Lower lobe of right lung (tissue), 2 donors: ENCODE measurements around the gene ACKR3. TPM values are rescaled to one million over a fixed set of nuclear protein-coding genes. Genes with fewer than 3 reads are reported as not detected.

Experiments
- ATAC-seq, 2 donors: fragments of 200-7000 bp; cut with Tn5 transposase; one replicate each; pipeline ENCODE4 v1.9.1; 2020 to 2022; ENCODE audit warnings: mild to moderate bottlenecking in 2 of 2, moderate library complexity in 2 of 2
- DNase-seq: peaks from one replicate; pipeline ENCODE4 v3.0.0-alpha.2; 2020
- H3K27ac ChIP-seq: fragments of 200-600 bp; one replicate; pipeline ENCODE4 v1.8.0; 2022
- H3K27me3 ChIP-seq: fragments of 200-600 bp; one replicate; pipeline ENCODE4 v1.8.0; 2022; ENCODE audit warnings: low read depth
- H3K36me3 ChIP-seq: fragments of 200-600 bp; one replicate; pipeline ENCODE4 v1.8.0; 2022; ENCODE audit warnings: mild to moderate bottlenecking
- H3K4me1 ChIP-seq: fragments of 200-600 bp; one replicate; pipeline ENCODE4 v1.8.0; 2022
- H3K4me3 ChIP-seq: fragments of 200-600 bp; one replicate; pipeline ENCODE4 v1.8.0; 2022; ENCODE audit warnings: mild to moderate bottlenecking
- H3K9me3 ChIP-seq: fragments of 200-600 bp; one replicate; pipeline ENCODE4 v1.8.0; 2022
- intact Hi-C: fragments of 100-400 bp; cut with DNase I; formaldehyde crosslinking; loops from one replicate; pipeline ENCODE4 v1.11.0; 2022
- total RNA-seq: library from RNA; stranded (reverse); fragmentation: NEBNext Ultra II Directional; extraction: Animal tissue kit (Norgen Biotek cat#: 25700); gene quantifications from one replicate; pipeline ENCODE4 v1.2.1, GENCODE V29; 2021
- TF ChIP-seq, protein P1 (sequence below): fragments of 200-600 bp; IDR thresholded peaks from one replicate; pipeline ENCODE4 v1.8.0; 2022; ENCODE audit warnings: antibody characterized with exemption, mild to moderate bottlenecking
- donor health status: DM: no; HTN: yes; CAD: no; lungs with severe emphysema.

ACKR3 gene
- total RNA-seq, 1 donor from 2014 or later: 12.6 TPM

DNA sequence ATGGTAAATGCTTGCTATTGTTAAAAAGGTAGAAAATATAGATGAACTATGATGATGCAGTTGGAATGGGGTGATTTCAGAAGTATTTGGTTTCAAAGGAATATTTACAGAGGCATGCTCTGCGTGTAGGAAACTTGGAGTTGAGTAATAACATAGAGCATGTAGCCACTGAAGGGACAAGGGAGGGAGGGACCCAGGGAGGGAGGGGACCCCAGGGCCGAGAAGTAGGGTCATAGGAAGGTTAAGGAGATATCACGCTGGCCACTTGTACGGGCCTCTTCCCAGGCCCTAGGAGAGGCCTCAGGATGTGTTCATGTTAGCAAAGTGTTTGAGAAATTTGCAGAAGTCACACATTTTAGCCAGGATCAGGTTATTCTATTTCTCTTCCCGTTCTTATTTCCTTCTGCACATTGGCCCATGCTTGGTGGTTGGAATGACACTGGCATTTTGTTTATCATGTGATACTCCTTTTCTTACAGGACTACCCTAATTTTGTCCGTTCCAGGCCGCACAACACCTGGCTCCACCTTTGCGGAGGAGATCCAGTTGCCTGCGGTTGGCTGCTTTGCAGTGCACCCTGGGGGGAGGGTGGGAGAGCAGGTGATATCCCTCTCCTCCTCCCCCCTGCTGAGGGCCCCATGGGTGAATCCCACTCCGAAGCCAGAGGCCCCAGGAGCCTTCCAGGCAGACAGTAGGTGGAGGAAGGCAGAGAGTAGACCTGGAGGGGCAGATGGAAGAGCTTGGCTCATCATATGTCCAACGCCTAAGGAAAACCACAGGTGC is 16.9 kb upstream of the ACKR3 start:
- no peaks in the 10 kb centered on the region for H3K36me3 ChIP-seq
- peaks cover 16% of the 10 kb centered on the region for H3K4me1 ChIP-seq
- ATAC-seq (peak in 1 of 2 donors; percentile 51), DNase-seq (no peak)
- no peaks in the 10 kb centered on the region for H3K9me3 ChIP-seq
- no peak overlapping the region for H3K27ac ChIP-seq
- no peaks in the 10 kb centered on the region for H3K27me3 ChIP-seq
- no peak overlapping the region for H3K4me3 ChIP-seq
- TF ChIP-seq, protein P1, sequence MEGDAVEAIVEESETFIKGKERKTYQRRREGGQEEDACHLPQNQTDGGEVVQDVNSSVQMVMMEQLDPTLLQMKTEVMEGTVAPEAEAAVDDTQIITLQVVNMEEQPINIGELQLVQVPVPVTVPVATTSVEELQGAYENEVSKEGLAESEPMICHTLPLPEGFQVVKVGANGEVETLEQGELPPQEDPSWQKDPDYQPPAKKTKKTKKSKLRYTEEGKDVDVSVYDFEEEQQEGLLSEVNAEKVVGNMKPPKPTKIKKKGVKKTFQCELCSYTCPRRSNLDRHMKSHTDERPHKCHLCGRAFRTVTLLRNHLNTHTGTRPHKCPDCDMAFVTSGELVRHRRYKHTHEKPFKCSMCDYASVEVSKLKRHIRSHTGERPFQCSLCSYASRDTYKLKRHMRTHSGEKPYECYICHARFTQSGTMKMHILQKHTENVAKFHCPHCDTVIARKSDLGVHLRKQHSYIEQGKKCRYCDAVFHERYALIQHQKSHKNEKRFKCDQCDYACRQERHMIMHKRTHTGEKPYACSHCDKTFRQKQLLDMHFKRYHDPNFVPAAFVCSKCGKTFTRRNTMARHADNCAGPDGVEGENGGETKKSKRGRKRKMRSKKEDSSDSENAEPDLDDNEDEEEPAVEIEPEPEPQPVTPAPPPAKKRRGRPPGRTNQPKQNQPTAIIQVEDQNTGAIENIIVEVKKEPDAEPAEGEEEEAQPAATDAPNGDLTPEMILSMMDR: no peak
- intact Hi-C loops: no loop called here

DNA sequence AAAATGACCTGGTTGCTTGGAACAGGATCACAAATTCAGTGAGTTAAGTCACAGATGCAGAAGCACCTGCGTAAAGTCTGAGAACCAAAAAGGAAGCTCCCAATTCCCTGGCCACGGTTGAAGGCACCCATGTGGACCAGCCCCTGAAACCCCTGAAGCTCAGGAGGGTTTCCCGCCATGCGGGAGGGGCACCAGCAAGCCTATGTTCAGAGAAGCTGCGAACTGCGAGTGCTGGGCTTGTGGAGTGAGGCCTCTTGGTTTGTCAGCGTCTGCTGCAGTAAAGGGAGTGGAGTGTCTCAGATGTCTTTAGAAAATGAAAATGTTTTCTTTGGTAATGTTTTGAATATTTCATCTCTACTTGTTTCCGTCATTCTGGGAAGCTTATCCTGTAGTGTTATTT is 16.1 kb upstream of the ACKR3 start:
- Histone ChIP-seq H3K36me3 (no peaks in the 10 kb centered on the region), H3K27ac (no peak overlapping the region), H3K4me3 (no peak overlapping the region), H3K4me1 (peaks cover 16% of the 10 kb centered on the region), H3K9me3 (no peaks in the 10 kb centered on the region), H3K27me3 (no peaks in the 10 kb centered on the region)
- ATAC-seq (no peak), DNase-seq (no peak)
- TF ChIP-seq, protein P1: no peak
- intact Hi-C loops: no loop called here

DNA sequence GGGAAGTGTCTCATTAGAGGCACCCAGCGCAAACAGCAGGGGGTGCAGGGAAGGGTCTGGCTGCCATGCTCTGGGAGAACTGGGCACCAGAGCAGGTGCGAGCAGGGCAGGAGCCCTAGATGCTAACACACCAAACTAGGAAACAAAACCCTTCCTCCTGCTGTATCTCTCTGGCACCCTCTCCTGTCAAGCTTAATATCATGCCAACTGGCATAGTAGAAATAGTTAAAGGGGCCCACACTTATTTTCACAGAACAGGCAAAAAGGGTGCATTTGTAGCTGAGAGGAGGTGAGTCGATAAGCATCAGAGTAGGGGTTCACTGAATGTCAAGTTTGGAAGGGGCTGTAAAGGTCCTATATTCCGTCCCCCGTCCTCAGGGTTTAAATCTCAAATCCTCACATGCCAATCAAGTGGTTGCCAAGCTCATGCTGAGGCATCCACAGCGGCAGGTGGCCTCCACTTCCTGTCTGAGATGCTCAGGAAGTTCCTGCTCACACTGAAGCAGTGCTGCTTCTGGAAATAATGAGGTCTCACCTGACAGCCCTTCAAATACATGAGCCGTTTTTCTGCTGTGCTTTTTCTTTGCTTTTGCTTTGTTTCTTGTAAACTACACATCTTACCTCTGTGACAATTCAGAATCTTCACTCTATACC is 14.9 kb upstream of the ACKR3 start:
- intact Hi-C loops: no loop called here
- Histone ChIP-seq H3K4me3 (no peak overlapping the region), H3K36me3 (no peaks in the 10 kb centered on the region), H3K27ac (no peak overlapping the region), H3K4me1 (peaks cover 16% of the 10 kb centered on the region), H3K27me3 (no peaks in the 10 kb centered on the region), H3K9me3 (no peaks in the 10 kb centered on the region)
- TF ChIP-seq, protein P1: no peak
- no peak for ATAC-seq
- DNase-seq: no peak

DNA sequence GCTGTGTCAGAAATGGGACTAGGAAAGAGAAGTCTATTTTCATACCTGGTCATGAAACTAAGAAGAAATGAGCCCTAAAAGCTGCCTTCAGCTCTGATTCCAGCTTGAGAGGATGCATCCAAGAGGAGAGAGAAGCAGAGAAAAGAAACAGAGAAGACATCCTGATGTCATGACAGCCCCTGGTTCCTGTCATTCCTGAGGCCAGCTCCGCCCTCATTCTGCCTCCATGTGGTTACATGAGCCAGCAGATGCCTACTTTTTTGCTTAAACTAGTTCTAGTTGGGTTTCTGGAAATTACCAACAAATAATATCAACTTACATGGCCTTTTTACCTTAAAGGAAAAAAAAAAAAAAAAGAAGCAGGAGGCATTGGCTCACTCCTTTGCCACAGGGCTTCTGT is 14.1 kb upstream of the ACKR3 start:
- Histone ChIP-seq H3K4me1 (peaks cover 16% of the 10 kb centered on the region), H3K27me3 (no peaks in the 10 kb centered on the region), H3K36me3 (no peaks in the 10 kb centered on the region), H3K4me3 (no peak overlapping the region), H3K27ac (no peak overlapping the region), H3K9me3 (no peaks in the 10 kb centered on the region)
- intact Hi-C loops: no loop called here
- ATAC-seq (no peak), DNase-seq (no peak)
- TF ChIP-seq, protein P1: no peak

DNA sequence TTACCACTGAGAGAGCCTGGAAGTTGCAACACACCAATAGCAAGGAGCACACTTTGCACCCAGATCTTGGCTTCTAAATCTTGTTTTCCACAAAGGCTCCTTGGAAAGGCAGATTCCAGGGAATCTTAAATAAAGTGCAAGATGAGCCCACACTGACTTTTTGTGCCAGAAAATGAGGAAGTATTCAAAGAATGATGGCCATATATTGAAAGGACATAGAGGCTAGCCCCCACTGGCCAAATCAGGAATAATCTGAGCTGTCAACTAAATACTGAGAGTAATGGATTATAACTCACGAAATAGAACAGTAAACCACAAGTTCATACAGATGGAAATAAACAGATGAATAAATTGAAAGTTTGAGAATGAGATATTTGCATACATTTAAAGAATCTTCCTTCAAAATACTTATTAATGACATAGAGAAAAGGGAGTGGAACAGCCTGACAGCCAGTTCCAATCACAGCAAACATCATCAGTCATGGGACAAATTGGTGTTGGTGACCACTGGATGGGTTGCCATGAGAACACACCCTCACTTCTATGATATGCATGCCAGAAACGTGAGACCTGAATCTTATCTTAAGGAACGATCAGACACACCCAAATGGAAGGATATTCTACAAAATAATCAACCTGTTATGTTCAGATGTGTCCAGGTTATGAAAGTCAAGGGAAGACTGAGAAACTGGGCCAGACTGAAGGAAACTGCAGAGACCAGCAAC is 12.2 kb upstream of the ACKR3 start:
- Histone ChIP-seq H3K9me3 (no peaks in the 10 kb centered on the region), H3K36me3 (no peaks in the 10 kb centered on the region), H3K27me3 (no peaks in the 10 kb centered on the region), H3K4me1 (peaks cover 6% of the 10 kb centered on the region), H3K27ac (no peak overlapping the region), H3K4me3 (no peak overlapping the region)
- no peak for DNase-seq
- ATAC-seq: no peak
- intact Hi-C loops: no loop called here
- TF ChIP-seq, protein P1: no peak
